GM12873 (cell line): ENCODE measurements around the gene ATP6V1A.

ENCODE experiments used
- CTCF ChIP-seq: IDR thresholded peaks from 2 replicates; pipeline ENCODE4 v1.5.1; 2012; ENCODE audit warnings: low read depth, mild to moderate bottlenecking, moderate library complexity, low read length, control low read depth; ENCODE audit not compliant: insufficient read depth; ENCODE audit errors: missing control alignments

ATP6V1A gene

GRCh38 chr3:113794526-113794925 lies 47.7 kb downstream of the ATP6V1A start:
- no peak for TF ChIP-seq CTCF

GRCh38 chr3:113795693-113796092 lies 48.9 kb downstream of the ATP6V1A start:
- no peak for TF ChIP-seq CTCF

- no peak for TF ChIP-seq CTCF
Observed at GRCh38 chr3:113802795-113803455, 56.1 kb downstream of the ATP6V1A start.

GRCh38 chr3:113804661-113805060 lies 57.8 kb downstream of the ATP6V1A start:
- no peak for TF ChIP-seq CTCF

GRCh38 chr3:113805249-113805648 lies 58.4 kb downstream of the ATP6V1A start:
- no peak for TF ChIP-seq CTCF

- TF ChIP-seq CTCF = no peak
Observed at GRCh38 chr3:113812854-113813253, 66.0 kb downstream of the ATP6V1A start.

- TF ChIP-seq CTCF = no peak
Observed at GRCh38 chr3:113819866-113820265, 73.0 kb downstream of the ATP6V1A start.
